ENCODE data around the gene FZD8. TPM values are rescaled to one million over a fixed set of nuclear protein-coding genes. Genes with fewer than 3 reads are reported as not detected.

Gene FZD8
- total RNA-seq, 1 donor from 2014 or later, result 6.6 TPM

DNA sequence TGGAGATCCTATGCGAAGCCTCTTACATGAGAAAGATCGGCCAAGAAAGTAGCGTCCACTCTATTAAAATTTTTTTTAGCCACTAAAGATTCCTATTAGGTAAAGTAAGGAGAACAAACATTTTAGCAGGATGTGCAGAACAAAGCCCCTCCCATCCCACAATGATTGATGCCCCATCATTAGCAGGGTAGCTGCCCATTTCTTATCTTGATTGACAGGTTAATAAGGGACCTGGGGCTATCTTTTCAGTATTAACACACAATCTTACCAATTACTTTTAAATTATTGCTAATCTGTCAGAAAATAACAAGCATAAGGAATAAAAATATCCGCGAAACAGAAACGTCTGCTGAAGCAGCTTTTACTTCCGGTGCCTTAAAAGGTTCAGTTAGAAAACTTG is 5.1 kb downstream of the FZD8 start:
- H3K9me3 ChIP-seq (replicated peaks), result no peaks in the 10 kb centered on the region
- no peaks in the 10 kb centered on the region for H3K27me3 ChIP-seq (ENCODE audit: low read depth)
- DNase-seq, result no peak
- peaks cover 52% of the 10 kb centered on the region for H3K4me1 ChIP-seq
- peak overlapping the region; percentile 28 for H3K4me3 ChIP-seq
- TF ChIP-seq, protein P1, sequence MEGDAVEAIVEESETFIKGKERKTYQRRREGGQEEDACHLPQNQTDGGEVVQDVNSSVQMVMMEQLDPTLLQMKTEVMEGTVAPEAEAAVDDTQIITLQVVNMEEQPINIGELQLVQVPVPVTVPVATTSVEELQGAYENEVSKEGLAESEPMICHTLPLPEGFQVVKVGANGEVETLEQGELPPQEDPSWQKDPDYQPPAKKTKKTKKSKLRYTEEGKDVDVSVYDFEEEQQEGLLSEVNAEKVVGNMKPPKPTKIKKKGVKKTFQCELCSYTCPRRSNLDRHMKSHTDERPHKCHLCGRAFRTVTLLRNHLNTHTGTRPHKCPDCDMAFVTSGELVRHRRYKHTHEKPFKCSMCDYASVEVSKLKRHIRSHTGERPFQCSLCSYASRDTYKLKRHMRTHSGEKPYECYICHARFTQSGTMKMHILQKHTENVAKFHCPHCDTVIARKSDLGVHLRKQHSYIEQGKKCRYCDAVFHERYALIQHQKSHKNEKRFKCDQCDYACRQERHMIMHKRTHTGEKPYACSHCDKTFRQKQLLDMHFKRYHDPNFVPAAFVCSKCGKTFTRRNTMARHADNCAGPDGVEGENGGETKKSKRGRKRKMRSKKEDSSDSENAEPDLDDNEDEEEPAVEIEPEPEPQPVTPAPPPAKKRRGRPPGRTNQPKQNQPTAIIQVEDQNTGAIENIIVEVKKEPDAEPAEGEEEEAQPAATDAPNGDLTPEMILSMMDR (IDR thresholded peaks at IDR 0.05; ENCODE audit: borderline replicate concordance), result no peak
- intact Hi-C loops (cut with micrococcal nuclease), result loop anchor here (5.0 kb wide), 1 partner anchor 1140 kb away; no protein-coding TSS in a partner anchor
- H3K36me3 ChIP-seq, result no peaks in the 10 kb centered on the region
- H3K27ac ChIP-seq (replicated peaks), result no peak overlapping the region

DNA sequence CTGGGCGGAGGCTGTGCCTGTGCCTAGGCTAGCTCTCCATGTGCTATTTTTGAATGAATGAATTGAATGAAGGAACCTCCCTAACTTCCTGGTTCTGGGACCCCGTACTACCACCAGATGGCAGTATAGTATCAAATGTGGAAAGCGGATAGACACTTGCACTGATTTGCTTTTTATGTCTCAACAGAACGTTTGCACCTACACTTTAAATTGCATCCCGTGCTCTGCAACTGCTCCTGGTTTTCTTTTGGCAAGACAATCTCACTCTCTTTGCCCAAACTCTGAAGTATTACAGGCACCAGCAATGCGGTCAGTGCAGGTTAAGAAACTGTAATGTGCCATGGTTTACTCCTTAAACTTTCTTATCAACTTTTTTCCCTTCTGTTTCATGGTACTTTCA is 6.5 kb downstream of the FZD8 start:
- H3K36me3 ChIP-seq, result no peaks in the 10 kb centered on the region
- H3K27me3 ChIP-seq (ENCODE audit: low read depth), result no peaks in the 10 kb centered on the region
- H3K4me1 ChIP-seq, result peaks cover 41% of the 10 kb centered on the region
- no peak overlapping the region for H3K4me3 ChIP-seq
- intact Hi-C loops (cut with micrococcal nuclease), result loop anchor here (5.0 kb wide), 1 partner anchor 1142 kb away; no protein-coding TSS in a partner anchor
- no peaks in the 10 kb centered on the region for H3K9me3 ChIP-seq (replicated peaks)
- no peak overlapping the region for H3K27ac ChIP-seq (replicated peaks)
- no peak for DNase-seq
- TF ChIP-seq, protein P1 (IDR thresholded peaks at IDR 0.05; ENCODE audit: borderline replicate concordance), result peak; percentile 95

DNA sequence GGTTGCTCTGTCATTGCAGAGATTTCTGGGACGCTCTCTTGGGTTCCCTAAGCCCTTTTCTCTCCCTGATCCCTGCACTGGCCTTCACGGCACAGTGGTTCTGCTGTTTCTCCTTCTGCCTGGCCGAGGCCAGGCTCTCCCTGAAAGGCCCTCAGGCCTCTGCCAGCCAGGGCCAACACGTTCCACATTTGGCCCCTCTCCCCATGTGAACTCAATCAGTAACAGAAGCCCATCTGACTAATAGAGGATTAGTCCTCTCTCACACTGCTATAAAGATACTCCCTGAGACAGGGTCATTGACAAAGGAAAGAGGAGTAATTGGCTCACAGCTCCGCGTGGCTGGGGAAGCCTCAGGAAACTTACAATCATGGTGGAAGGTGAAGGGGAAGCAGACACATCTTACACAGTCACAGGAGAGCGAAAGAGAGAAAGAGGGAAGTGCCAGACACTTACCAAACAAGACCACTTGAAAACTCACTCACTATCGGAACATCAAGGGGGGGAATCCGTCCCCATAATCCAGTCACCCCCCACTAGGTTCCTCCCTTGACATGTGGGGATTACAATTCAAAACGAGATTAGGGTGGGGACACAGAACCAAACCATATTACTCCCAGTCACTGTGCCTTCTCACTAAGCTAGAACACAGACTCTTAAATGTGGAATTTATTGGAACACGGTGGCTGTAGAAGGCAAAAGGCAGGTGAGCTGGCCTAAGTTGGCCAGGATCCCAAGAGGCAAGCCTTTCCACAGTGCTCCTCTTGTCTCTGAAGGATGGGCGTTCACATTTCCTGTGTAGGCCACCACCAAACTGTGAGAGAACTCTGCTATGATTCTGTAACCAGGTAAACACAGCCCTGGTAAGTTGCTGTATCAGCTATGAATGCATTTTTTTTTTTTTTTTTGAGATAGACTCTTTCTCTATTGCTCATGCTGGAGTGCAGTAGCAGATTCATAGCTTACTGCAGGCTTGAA is 8.8 kb downstream of the FZD8 start:
- H3K27me3 ChIP-seq (ENCODE audit: low read depth), result no peaks in the 10 kb centered on the region
- no peak overlapping the region for H3K4me3 ChIP-seq
- TF ChIP-seq, protein P1 (IDR thresholded peaks at IDR 0.05; ENCODE audit: borderline replicate concordance), result no peak
- H3K4me1 ChIP-seq, result peaks cover 26% of the 10 kb centered on the region
- DNase-seq, result no peak
- intact Hi-C loops (cut with micrococcal nuclease), result no loop called here
- H3K27ac ChIP-seq (replicated peaks), result no peak overlapping the region
- H3K9me3 ChIP-seq (replicated peaks), result no peaks in the 10 kb centered on the region
- H3K36me3 ChIP-seq, result no peaks in the 10 kb centered on the region

DNA sequence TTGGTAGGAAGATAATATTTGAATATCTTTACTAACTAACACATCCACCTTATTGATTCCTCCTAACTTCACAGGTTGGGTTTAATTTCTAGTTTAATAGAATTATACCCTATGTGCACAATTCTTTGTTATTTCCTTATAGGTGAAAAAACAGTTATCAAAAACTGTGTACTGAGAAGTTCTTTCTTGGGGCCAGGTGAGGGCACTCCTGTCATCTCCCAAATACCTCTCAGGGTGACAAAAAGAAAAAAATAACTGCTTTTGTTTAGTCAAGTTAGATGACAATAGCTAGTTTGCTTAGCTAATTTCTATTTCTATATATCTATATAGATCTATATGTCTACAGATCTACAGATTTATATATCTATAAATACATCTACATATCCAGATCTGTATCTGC is 10.1 kb downstream of the FZD8 start:
- Histone ChIP-seq H3K9me3 (replicated peaks) (no peaks in the 10 kb centered on the region), H3K4me3 (no peak overlapping the region), H3K27ac (replicated peaks) (no peak overlapping the region), H3K36me3 (no peaks in the 10 kb centered on the region), H3K4me1 (peaks cover 13% of the 10 kb centered on the region), H3K27me3 (ENCODE audit: low read depth) (no peaks in the 10 kb centered on the region)
- intact Hi-C loops (cut with micrococcal nuclease), result no loop called here
- TF ChIP-seq, protein P1 (IDR thresholded peaks at IDR 0.05; ENCODE audit: borderline replicate concordance), result no peak
- no peak for DNase-seq

DNA sequence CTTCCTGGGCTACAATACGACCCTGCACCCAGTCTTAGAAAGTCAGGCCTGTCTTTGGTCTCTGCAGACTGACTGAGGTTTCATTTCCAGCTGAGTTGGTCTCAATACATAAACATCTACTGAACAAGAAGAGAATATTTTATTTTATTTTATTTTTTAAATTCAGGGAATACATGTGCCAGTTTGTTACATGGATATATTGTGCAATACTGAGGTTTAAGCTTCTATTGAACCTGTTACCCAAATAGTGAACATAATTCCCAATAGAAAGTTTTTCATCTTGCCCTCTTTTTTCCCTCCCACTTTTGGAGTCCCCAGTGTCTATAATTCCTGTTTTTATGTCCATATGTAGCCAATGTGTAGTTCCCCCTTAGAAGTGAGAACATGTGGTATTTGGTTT is 10.7 kb downstream of the FZD8 start:
- no peak overlapping the region for H3K27ac ChIP-seq (replicated peaks)
- intact Hi-C loops (cut with micrococcal nuclease), result no loop called here
- TF ChIP-seq, protein P1 (IDR thresholded peaks at IDR 0.05; ENCODE audit: borderline replicate concordance), result no peak
- H3K9me3 ChIP-seq (replicated peaks), result no peaks in the 10 kb centered on the region
- DNase-seq, result no peak
- H3K36me3 ChIP-seq, result no peaks in the 10 kb centered on the region
- H3K27me3 ChIP-seq (ENCODE audit: low read depth), result no peaks in the 10 kb centered on the region
- H3K4me3 ChIP-seq, result no peak overlapping the region
- H3K4me1 ChIP-seq, result peaks cover 11% of the 10 kb centered on the region

Measured in left ventricle myocardium inferior (tissue), 1 donor.